ENCODE data around the gene A3GALT2. TPM values are rescaled to one million over a fixed set of nuclear protein-coding genes. Genes with fewer than 3 reads are reported as not detected.
"Not testable (repeated sequence)": the region's sequence is repeated elsewhere in the genome, so short reads cannot be mapped to it uniquely, and the experiment has no call there.

The A3GALT2 gene
- total RNA-seq, 1 donor from 2014 or later = not detected

DNA sequence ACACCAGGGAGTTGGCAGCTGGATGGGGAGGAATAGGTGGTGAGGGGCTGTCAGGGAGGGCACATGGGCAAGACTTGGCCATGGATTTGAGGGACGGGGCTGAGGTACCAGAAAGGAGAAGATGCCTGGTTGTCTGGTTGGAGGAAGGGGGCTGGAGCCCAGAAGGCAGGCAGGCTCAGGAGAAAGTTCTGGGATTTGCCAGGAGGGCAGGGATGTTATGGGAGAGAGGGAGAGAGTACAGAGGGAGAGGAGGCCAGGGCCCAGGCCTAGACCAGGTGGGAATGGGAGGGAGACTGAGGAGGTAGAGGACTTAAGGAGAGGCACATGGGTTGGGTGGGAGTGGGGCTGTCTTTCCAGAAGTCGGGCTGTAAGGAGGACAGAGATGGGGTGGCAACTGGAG, 4.3 kb downstream of the A3GALT2 start:
- no peak overlapping the region for H3K4me3 ChIP-seq
- TF ChIP-seq, protein P1, sequence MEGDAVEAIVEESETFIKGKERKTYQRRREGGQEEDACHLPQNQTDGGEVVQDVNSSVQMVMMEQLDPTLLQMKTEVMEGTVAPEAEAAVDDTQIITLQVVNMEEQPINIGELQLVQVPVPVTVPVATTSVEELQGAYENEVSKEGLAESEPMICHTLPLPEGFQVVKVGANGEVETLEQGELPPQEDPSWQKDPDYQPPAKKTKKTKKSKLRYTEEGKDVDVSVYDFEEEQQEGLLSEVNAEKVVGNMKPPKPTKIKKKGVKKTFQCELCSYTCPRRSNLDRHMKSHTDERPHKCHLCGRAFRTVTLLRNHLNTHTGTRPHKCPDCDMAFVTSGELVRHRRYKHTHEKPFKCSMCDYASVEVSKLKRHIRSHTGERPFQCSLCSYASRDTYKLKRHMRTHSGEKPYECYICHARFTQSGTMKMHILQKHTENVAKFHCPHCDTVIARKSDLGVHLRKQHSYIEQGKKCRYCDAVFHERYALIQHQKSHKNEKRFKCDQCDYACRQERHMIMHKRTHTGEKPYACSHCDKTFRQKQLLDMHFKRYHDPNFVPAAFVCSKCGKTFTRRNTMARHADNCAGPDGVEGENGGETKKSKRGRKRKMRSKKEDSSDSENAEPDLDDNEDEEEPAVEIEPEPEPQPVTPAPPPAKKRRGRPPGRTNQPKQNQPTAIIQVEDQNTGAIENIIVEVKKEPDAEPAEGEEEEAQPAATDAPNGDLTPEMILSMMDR (IDR thresholded peaks at IDR 0.05) = no peak
- TF ChIP-seq POLR2A (IDR thresholded peaks at IDR 0.05) (no peak), POLR2AphosphoS5 (IDR thresholded peaks at IDR 0.05; ENCODE audit: insufficient read depth in 1 of 2, low read depth in 1 of 2) (no peak)
- no peak overlapping the region for H3K27ac ChIP-seq

DNA sequence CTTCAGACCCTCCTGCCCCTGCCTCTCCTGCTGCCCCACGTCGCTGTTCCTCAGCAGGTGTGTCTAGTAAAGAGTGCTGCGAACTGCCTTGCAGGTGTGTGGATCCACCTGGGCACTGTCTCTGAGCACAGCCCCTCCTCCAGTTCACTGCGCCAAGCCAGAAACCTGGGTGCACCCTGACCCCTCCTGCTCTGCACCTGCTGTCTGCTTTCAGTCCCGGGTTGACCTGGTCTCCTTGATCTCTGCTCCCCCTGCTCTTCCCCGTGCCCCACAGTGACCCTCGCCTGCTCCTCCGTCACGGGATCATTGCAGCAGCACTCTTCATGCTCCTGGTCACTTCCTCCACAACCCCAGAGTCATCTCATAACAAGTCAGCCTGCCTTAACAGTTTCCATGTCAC, 6.5 kb downstream of the A3GALT2 start:
- Histone ChIP-seq H3K27me3 (no peaks in the 10 kb centered on the region), H3K4me3 (no peak overlapping the region), H3K9me3 (no peaks in the 10 kb centered on the region), H3K27ac (no peak overlapping the region), H3K36me3 (no peaks in the 10 kb centered on the region), H3K4me1 (no peaks in the 10 kb centered on the region)
- no peak for TF ChIP-seq POLR2AphosphoS5 (IDR thresholded peaks at IDR 0.05; ENCODE audit: insufficient read depth in 1 of 2, low read depth in 1 of 2)
- TF ChIP-seq, protein P1 (IDR thresholded peaks at IDR 0.05) = no peak
- no peak for TF ChIP-seq POLR2A (IDR thresholded peaks at IDR 0.05)
- intact Hi-C loops (cut with DNase I) = no loop called here
- no peak for DNase-seq (ENCODE audit: extremely low spot score in 2 of 2)

More for the DNA sequence above, 4.3 kb downstream of the A3GALT2 start:
- DNase-seq (ENCODE audit: extremely low spot score in 2 of 2) = no peak
- Histone ChIP-seq H3K36me3 (no peaks in the 10 kb centered on the region), H3K9me3 (no peaks in the 10 kb centered on the region), H3K27me3 (no peaks in the 10 kb centered on the region), H3K4me1 (no peaks in the 10 kb centered on the region)
- intact Hi-C loops (cut with DNase I) = no loop called here

DNA sequence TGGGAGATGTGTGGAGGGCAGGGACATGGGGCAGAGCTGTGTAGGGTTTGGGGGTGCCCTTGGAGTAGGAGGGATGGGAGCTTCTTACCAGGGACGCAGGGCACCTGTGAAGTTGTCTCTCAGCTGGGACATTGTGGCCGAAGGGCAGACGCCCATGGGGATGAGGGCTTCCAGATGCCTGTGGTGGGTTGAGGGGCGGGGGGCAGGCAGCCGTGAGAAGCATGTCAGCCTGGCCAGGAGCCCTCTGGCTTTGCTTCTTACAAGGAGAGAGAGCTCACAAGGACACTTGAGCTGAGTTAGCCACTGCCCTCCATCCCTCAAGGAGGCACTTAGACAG, 8.5 kb downstream of the A3GALT2 start:
- H3K27me3 ChIP-seq = no peaks in the 10 kb centered on the region
- no peak for DNase-seq (ENCODE audit: extremely low spot score in 2 of 2)
- H3K4me3 ChIP-seq = no peak overlapping the region
- H3K36me3 ChIP-seq = no peaks in the 10 kb centered on the region
- no peak overlapping the region for H3K27ac ChIP-seq
- no peaks in the 10 kb centered on the region for H3K4me1 ChIP-seq
- H3K9me3 ChIP-seq = no peaks in the 10 kb centered on the region
- no peak for TF ChIP-seq POLR2A (IDR thresholded peaks at IDR 0.05)
- TF ChIP-seq, protein P1 (IDR thresholded peaks at IDR 0.05) = no peak
- intact Hi-C loops (cut with DNase I) = no loop called here

DNA sequence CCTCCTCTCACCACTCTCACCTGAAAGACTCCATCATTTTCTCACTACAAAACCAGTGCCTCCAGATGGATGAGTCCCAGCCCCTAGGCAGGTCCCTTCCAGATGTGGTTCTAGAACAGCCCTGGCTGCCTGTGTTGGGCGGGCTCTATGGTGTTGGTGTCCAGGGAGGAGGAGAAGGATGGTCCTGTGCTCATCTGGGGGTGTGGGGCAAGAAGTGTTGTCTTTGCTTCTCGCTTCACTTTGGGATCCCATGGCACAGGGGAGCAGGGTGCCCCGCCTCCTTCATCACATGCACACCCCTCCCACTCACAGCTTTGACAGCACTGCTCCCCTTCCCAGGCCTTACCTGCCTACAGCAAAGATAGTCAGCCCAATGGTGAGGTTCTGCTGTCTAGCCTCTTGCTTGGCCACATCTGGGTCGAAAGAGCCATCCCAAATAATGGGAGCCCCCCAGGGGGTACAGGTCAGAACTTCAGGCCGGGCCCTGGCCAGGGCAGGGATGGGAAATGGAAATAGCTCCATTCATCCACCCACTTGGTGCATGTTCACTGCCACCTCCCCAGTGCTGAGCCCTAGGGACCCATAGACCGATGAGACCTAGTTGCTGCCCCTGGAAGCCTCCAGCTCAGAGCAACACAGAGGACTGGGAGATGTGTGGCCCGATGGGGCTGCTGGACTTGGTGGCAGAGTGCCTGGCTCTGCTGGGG, 9.0 kb downstream of the A3GALT2 start:
- no peak for DNase-seq (ENCODE audit: extremely low spot score in 2 of 2)
- Histone ChIP-seq H3K27me3 (no peaks in the 10 kb centered on the region), H3K9me3 (no peaks in the 10 kb centered on the region), H3K4me3 (no peak overlapping the region), H3K4me1 (peaks cover 4% of the 10 kb centered on the region), H3K27ac (no peak overlapping the region), H3K36me3 (no peaks in the 10 kb centered on the region)
- no peak for TF ChIP-seq POLR2AphosphoS5 (IDR thresholded peaks at IDR 0.05; ENCODE audit: insufficient read depth in 1 of 2, low read depth in 1 of 2)
- TF ChIP-seq, protein P1 (IDR thresholded peaks at IDR 0.05) = no peak
- no peak for TF ChIP-seq POLR2A (IDR thresholded peaks at IDR 0.05)
- intact Hi-C loops (cut with DNase I) = no loop called here

DNA sequence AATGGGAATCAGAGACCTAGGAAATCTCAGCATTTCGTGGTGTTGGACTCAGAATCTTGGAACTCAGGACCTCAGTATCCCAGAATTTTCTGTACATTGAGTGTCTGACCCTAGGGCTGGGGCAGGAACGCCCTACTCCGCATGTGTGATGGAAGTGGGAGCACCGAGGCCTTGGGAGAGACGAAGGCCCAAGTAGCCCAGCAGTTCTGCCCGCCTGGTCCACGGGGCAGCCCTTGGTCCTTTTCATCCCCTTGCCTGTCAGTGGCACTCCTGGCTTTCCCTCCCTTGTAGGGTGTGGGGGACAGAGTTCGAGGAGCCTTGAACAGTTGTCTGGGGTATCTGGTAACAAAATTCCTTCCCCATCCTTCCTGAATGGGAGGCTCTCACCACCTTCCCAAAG, 10.2 kb downstream of the A3GALT2 start:
- TF ChIP-seq POLR2AphosphoS5 (IDR thresholded peaks at IDR 0.05; ENCODE audit: insufficient read depth in 1 of 2, low read depth in 1 of 2) (no peak), POLR2A (IDR thresholded peaks at IDR 0.05) (no peak)
- TF ChIP-seq, protein P1 (IDR thresholded peaks at IDR 0.05) = no peak
- DNase-seq (ENCODE audit: extremely low spot score in 2 of 2) = no peak
- intact Hi-C loops (cut with DNase I) = no loop called here

DNA sequence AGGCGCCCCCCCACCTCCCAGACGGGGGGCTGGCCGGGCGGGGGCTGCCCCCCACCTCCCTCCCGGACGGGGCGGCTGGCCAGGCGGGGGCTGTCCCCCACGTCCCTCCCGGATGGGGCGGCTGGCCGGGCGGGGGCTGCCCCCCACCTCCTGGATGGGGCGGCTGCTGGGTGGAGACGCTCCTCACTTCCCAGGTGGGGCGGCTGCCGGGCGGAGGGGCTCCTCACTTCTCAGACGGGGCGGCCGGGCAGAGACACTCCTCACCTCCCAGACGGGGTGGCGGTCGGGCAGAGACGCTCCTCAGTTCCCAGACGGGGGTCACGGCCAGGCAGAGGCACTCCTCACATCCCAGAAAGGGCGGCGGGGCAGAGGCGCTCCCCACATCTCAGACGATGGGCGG, 11.5 kb downstream of the A3GALT2 start:
- H3K27ac ChIP-seq; DNase-seq (ENCODE audit: extremely low spot score in 2 of 2); H3K36me3 ChIP-seq; H3K9me3 ChIP-seq; H3K4me3 ChIP-seq; intact Hi-C loops (cut with DNase I); H3K27me3 ChIP-seq: not testable (repeated sequence)
- H3K4me1 ChIP-seq = peaks cover 11% of the 10 kb centered on the region

More for the DNA sequence above, 10.2 kb downstream of the A3GALT2 start:
- H3K4me3 ChIP-seq = no peak overlapping the region
- H3K27me3 ChIP-seq = no peaks in the 10 kb centered on the region
- peaks cover 11% of the 10 kb centered on the region for H3K4me1 ChIP-seq
- no peak overlapping the region for H3K27ac ChIP-seq
- H3K36me3 ChIP-seq = no peaks in the 10 kb centered on the region
- H3K9me3 ChIP-seq = no peaks in the 10 kb centered on the region

All from vagina (tissue), 2 donors.